HEK293T (cell line): ENCODE measurements around the gene ACP7.

Source experiments
- ARNT ChIP-seq: fragments of 450-650 bp; IDR thresholded peaks from 2 replicates; pipeline ENCODE4 v1.6.1; 2017; ENCODE audit warnings: mild to moderate bottlenecking
- NFRKB ChIP-seq: fragments of 450-650 bp; IDR thresholded peaks from 2 replicates; pipeline ENCODE4 v1.6.1; 2016; ENCODE audit warnings: mild to moderate bottlenecking, moderate library complexity
- SP1 ChIP-seq: fragments of 450-650 bp; IDR thresholded peaks from 2 replicates; pipeline ENCODE4 v1.6.1; 2017

GRCh38 chr19:39145180-39145953 is 61.2 kb downstream of the ACP7 start:
- TF ChIP-seq SP1, result no peak
- no peak for TF ChIP-seq ARNT
- TF ChIP-seq NFRKB, result no peak
